ENCODE data around the gene CASTOR1.

DNA sequence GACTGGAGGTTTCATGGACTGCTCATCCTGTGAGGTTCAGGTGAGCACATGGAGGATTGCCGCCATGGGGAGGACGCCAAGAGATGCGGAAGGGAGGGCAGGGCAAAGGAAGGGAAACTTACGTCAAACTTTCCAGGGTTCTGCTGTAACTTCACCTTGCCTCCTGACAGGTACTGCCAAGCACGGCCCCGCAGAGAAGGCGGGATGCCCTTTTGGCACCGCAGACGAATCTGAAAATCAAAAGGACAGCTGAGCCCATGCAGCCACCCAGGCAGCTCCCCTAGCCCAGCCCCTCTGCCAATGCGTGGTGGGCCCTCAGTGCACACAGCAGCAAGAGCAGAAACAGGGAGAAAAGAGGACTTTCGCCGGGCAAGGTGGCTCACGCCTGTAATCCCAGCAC is 10.0 kb upstream of the CASTOR1 start:
- TF ChIP-seq, protein P1, sequence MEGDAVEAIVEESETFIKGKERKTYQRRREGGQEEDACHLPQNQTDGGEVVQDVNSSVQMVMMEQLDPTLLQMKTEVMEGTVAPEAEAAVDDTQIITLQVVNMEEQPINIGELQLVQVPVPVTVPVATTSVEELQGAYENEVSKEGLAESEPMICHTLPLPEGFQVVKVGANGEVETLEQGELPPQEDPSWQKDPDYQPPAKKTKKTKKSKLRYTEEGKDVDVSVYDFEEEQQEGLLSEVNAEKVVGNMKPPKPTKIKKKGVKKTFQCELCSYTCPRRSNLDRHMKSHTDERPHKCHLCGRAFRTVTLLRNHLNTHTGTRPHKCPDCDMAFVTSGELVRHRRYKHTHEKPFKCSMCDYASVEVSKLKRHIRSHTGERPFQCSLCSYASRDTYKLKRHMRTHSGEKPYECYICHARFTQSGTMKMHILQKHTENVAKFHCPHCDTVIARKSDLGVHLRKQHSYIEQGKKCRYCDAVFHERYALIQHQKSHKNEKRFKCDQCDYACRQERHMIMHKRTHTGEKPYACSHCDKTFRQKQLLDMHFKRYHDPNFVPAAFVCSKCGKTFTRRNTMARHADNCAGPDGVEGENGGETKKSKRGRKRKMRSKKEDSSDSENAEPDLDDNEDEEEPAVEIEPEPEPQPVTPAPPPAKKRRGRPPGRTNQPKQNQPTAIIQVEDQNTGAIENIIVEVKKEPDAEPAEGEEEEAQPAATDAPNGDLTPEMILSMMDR (IDR thresholded peaks at IDR 0.05): no peak
- TF ChIP-seq POLR2A (IDR thresholded peaks at IDR 0.05) (no peak), POLR2AphosphoS5 (IDR thresholded peaks at IDR 0.05; ENCODE audit: insufficient read depth in 1 of 2, low read depth in 1 of 2) (no peak)

Data from vagina (tissue), 2 donors.